ENCODE data around the gene AFAP1L2. TPM values are rescaled to one million over a fixed set of nuclear protein-coding genes. Genes with fewer than 3 reads are reported as not detected.

The AFAP1L2 gene
- total RNA-seq = 6.5 TPM in 2 replicates

DNA sequence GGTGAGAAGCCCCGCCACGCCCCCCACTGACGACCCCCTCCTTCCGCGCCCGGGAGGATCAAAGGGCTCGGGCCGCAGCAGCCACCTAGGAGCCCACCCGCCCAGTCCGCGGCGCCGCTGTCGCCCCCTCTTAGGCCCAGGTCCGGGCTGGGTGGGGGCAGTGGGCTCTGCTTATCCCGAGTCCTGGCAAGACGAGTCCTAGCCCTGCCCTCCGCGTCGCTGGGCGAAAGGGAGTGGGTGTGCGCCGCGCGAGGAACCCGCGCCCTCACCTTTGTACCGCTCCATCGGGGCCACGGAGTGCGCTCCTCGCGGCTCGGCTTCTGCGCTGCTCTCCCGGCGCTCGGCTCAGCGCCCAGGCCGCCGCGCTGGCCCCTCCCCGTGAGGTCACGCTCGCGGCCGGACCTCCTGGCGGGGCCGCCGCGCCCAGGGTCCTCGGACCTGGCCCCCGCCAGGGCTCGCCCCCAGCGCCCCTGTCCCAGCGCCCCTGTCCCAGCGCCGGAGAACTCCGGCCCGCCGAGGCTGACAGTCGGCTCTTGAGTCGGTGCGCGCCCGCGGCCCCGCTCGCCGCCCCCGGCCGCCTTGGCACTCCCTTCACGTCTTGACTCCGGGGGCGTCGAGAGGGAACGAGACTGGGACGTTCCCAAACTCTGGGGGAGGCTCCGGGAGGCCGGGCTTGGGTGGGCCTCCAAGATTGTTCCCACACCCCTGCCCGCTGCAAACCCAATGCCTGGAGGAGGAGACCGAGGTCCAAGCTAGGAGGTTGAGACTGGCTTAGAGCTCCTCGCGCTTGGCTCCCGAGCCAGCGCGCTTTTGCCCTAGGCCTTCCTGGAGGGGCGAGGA is at the start of gene AFAP1L2:
AFAP1L2 (minus strand) TSS at position 332 of the 840 bp plus-strand sequence; CDS start at position 285, 47 bp downstream.

Small RNA genes lying within 50 kb of the gene (small RNA-seq; reads per million reads assigned to genes)
- not detected for gene RN7SL384P

Other genes with a start within 250 kb of the AFAP1L2 start
- gene CCDC186, start 230.3 kb downstream of the AFAP1L2 start, total RNA-seq = 15.0 and 17.0 TPM in 2 replicates
- under 0.01 TPM in 1 of 2 replicates, not detected in the other for gene TDRD1, start 225.1 kb downstream of the AFAP1L2 start, total RNA-seq
- gene VWA2, start 165.2 kb downstream of the AFAP1L2 start, total RNA-seq = under 0.01 TPM in 1 of 2 replicates, not detected in the other